H1 (cell line): ENCODE measurements around the gene CXCL3.

Experiments used
- EP300 ChIP-seq, 2 experiments: IDR thresholded peaks; 1 replicate in 1 of 2; 2 replicates in 1 of 2; pipeline ENCODE4 v1.6.1; 2011 to 2012; ENCODE audit warnings: low read depth in 2 of 2, low read length in 2 of 2, mild to moderate bottlenecking in 2 of 2, borderline replicate concordance in 1 of 2, inconsistent platforms in 1 of 2, moderate library complexity in 1 of 2
- KDM4A ChIP-seq: IDR thresholded peaks from one replicate; pipeline ENCODE4 v1.7.1; 2012; ENCODE audit warnings: low read depth, mild to moderate bottlenecking, moderate library complexity, low read length, inconsistent platforms; ENCODE audit not compliant: severe bottlenecking
- POLR2A ChIP-seq, 2 experiments: IDR thresholded peaks; 1 replicate in 1 of 2; 2 replicates in 1 of 2; pipeline ENCODE4 v1.6.1; 2011; ENCODE audit warnings: low read depth in 2 of 2, low read length in 2 of 2, mild to moderate bottlenecking in 2 of 2; ENCODE audit errors: control extremely low read depth in 1 of 2
- SP1 ChIP-seq: IDR thresholded peaks from 2 replicates; pipeline ENCODE4 v1.6.1; 2011; ENCODE audit warnings: low read depth, low read length
- TF ChIP-seq, protein P1 (sequence below): IDR thresholded peaks from 2 replicates; pipeline ENCODE4 v1.6.1; 2012; ENCODE audit warnings: low read length, inconsistent platforms
- TF ChIP-seq, protein P2 (sequence below), 3 experiments: IDR thresholded peaks; 1 replicate in 2 of 3; 2 replicates in 1 of 3; pipeline versions ENCODE4 v1.5.1 to v1.6.1; 2011; ENCODE audit warnings: low read length in 3 of 3, mild to moderate bottlenecking in 3 of 3, inconsistent platforms in 2 of 3, low read depth in 1 of 3, moderate library complexity in 1 of 3; ENCODE audit not compliant: insufficient read depth in 1 of 3; ENCODE audit errors: control extremely low read depth in 1 of 3

DNA sequence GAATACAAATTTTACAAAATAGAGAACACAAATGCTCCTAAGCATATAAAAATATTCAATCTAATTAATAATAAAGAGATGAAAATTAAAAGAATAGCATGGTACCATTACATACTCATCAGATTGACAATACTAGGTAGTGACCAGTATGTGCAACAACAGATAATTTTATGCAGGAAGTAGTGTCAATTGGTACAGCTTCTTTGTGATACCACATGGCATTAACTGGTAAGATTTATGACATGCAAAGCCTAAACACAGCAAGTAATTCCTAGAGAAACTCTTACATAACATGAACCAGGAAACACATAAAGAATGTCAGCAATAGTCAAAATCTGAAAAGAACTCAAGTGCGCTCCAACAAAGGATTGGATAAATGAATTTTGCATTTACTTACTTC lies 34.2 kb upstream of the CXCL3 start:
- TF ChIP-seq KDM4A (no peak), EP300 (IDR thresholded peaks at IDR 0.05; ENCODE audit: borderline replicate concordance in 1 of 2, low read depth in 2 of 2, low read length in 2 of 2) (no peak), POLR2A (IDR thresholded peaks at IDR 0.05; ENCODE audit: control extremely low read depth in 1 of 2, low read depth in 2 of 2, low read length in 2 of 2) (no peak), SP1 (no peak)
- TF ChIP-seq, protein P1, sequence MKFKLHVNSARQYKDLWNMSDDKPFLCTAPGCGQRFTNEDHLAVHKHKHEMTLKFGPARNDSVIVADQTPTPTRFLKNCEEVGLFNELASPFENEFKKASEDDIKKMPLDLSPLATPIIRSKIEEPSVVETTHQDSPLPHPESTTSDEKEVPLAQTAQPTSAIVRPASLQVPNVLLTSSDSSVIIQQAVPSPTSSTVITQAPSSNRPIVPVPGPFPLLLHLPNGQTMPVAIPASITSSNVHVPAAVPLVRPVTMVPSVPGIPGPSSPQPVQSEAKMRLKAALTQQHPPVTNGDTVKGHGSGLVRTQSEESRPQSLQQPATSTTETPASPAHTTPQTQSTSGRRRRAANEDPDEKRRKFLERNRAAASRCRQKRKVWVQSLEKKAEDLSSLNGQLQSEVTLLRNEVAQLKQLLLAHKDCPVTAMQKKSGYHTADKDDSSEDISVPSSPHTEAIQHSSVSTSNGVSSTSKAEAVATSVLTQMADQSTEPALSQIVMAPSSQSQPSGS, result no peak
- TF ChIP-seq, protein P2, sequence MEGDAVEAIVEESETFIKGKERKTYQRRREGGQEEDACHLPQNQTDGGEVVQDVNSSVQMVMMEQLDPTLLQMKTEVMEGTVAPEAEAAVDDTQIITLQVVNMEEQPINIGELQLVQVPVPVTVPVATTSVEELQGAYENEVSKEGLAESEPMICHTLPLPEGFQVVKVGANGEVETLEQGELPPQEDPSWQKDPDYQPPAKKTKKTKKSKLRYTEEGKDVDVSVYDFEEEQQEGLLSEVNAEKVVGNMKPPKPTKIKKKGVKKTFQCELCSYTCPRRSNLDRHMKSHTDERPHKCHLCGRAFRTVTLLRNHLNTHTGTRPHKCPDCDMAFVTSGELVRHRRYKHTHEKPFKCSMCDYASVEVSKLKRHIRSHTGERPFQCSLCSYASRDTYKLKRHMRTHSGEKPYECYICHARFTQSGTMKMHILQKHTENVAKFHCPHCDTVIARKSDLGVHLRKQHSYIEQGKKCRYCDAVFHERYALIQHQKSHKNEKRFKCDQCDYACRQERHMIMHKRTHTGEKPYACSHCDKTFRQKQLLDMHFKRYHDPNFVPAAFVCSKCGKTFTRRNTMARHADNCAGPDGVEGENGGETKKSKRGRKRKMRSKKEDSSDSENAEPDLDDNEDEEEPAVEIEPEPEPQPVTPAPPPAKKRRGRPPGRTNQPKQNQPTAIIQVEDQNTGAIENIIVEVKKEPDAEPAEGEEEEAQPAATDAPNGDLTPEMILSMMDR (IDR thresholded peaks at IDR 0.05; ENCODE audit: control extremely low read depth in 1 of 3, insufficient read depth in 1 of 3, low read depth in 1 of 3, low read length in 3 of 3), result no peak
